ENCODE results near the gene CCR6.

CCR6 gene

DNA sequence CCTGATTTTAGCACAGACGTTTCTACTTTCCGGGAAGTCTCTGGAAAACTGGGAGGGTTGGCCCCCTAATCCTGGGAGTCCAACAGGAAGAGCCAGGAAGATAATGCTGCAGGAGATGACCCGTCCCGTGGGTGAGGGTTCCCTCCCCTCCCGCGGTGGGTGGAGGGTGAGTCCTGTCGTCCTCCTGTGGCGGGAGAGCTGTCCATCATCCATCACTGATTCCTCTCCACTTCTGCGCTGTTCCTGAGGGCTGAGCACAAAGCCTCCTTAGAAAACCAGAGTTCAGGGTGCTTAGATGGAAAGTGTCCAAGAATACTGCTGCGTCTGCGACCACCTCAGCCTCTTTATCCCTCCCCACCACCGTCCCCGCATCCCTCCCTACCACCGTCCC lies 6.1 kb upstream of the CCR6 start:
- FAIRE-seq (no peak), DNase-seq (ENCODE audit: insufficient read length, low spot score) (no peak)
- TF ChIP-seq SPI1 (IDR thresholded peaks at IDR 0.05; ENCODE audit: low read depth, low read length), result no peak
- TF ChIP-seq POLR2AphosphoS5 (IDR thresholded peaks at IDR 0.05; ENCODE audit: low read depth, low read length), result no peak
- TF ChIP-seq PAX5 (IDR thresholded peaks at IDR 0.05; ENCODE audit: insufficient read depth, low read length, severe bottlenecking), result no peak

DNA sequence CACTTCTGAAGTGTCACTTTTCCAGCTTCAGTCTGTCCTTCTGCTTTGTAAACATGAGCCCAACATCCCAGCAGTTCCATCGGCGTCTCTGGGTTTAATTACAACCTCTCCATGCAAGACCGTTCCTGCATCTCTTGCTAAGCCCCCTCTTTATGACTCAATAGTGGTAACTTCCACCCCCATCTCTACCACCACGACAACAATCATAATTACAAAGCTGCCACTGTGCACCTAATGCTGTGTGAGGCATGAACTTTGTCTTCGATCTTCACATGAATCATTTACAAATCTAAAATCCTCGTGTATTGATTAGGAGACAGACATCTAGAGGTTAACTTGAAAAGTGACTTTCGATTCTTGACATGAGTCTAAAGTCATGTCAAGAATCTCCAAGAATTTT lies 4.9 kb upstream of the CCR6 start:
- FAIRE-seq, result peak; percentile 55
- TF ChIP-seq TAF1 (IDR thresholded peaks at IDR 0.05; ENCODE audit: low read depth, low read length), result no peak
- TF ChIP-seq POLR2A (IDR thresholded peaks at IDR 0.05; ENCODE audit: low read depth, low read length), result no peak
- no peak for TF ChIP-seq POLR2AphosphoS5 (IDR thresholded peaks at IDR 0.05; ENCODE audit: low read depth, low read length)
- TF ChIP-seq PAX5 (IDR thresholded peaks at IDR 0.05; ENCODE audit: insufficient read depth, low read length, severe bottlenecking), result no peak
- TF ChIP-seq SPI1 (IDR thresholded peaks at IDR 0.05; ENCODE audit: low read depth, low read length), result no peak
- TF ChIP-seq POU2F2 (IDR thresholded peaks at IDR 0.05; ENCODE audit: low read depth, low read length), result no peak

DNA sequence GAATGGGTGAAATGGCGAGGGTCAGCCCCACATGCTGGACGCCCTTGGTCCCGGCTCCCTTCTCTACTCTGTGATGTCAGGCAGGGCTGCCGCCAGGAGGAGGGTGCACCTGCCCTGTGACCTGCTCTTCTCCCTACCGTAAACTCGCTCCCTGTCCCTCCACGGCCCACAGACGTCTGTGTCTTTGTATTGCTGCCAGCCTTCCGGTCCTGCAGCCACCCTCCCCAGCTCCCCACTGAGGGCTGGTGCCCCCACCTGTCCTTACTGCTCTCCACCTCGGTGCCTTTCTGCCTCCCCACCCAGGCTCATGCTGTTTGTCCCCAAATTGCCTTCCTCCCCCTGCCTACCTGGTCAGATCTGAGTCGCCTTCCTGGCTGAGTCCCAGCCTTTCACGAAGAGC lies 4.1 kb upstream of the CCR6 start:
- DNase-seq (ENCODE audit: insufficient read length, low spot score) (no peak), FAIRE-seq (peak; percentile 90)
- TF ChIP-seq TAF1 (IDR thresholded peaks at IDR 0.05; ENCODE audit: low read depth, low read length), result no peak
- TF ChIP-seq POU2F2 (IDR thresholded peaks at IDR 0.05; ENCODE audit: low read depth, low read length), result no peak
- TF ChIP-seq SPI1 (IDR thresholded peaks at IDR 0.05; ENCODE audit: low read depth, low read length), result no peak
- no peak for TF ChIP-seq POLR2AphosphoS5 (IDR thresholded peaks at IDR 0.05; ENCODE audit: low read depth, low read length)
- no peak for TF ChIP-seq POLR2A (IDR thresholded peaks at IDR 0.05; ENCODE audit: low read depth, low read length)
- no peak for TF ChIP-seq PAX5 (IDR thresholded peaks at IDR 0.05; ENCODE audit: insufficient read depth, low read length, severe bottlenecking)

More for the DNA sequence above, 4.9 kb upstream of the CCR6 start:
- DNase-seq (ENCODE audit: insufficient read length, low spot score), result no peak

DNA sequence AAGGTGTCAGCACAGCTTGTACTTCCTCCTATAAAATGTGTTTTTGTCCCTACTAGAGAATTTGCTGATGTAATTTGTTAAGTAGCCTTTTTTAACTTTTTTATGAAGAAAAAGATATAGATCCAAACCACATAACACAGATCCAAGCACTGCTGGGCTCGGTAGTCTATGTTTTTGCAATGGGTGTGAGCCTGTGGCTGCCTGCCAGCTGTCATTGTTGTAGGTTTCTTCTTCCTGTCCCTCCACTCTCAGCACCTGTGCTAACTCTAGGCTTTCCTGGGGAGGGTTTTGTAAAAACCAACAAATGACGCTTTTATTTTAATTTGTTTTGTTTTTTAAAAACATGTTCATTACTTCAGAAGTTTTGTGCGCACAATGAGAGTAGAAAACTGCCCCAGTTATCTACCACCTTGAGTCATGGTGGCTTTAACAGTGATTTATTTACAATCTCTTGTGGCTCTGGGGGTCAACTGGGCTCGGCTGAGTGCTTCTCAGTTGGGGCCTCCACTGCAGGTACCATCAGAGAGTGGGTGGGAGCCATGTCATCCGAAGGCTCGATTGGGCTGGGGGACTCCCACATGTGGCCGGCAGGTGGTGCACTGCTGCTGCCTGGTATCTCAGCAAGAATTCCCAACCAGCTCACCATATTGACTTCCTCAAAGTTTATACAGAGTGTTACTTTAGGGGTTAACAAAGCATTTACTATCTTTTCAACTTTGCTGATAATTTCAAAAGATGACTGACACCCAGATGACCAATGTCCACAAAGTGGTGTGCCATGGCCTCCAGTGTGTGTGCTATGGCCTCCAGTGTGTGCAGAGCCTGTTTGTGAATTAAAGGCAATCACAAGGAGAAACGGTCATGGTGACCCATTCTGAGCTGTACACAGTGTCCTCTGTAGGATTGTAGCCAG lies 3.0 kb upstream of the CCR6 start:
- DNase-seq (ENCODE audit: insufficient read length, low spot score), result no peak
- FAIRE-seq, result no peak
- TF ChIP-seq TAF1 (IDR thresholded peaks at IDR 0.05; ENCODE audit: low read depth, low read length), result no peak
- TF ChIP-seq PAX5 (IDR thresholded peaks at IDR 0.05; ENCODE audit: insufficient read depth, low read length, severe bottlenecking), result no peak
- TF ChIP-seq SPI1 (IDR thresholded peaks at IDR 0.05; ENCODE audit: low read depth, low read length), result peak; percentile 20; the same call in 1 of the 2 replicates
- 0 out of 2 replicates have a peak, but pooled peaks have one; percentile 20 for TF ChIP-seq POU2F2 (IDR thresholded peaks at IDR 0.05; ENCODE audit: low read depth, low read length)

DNA sequence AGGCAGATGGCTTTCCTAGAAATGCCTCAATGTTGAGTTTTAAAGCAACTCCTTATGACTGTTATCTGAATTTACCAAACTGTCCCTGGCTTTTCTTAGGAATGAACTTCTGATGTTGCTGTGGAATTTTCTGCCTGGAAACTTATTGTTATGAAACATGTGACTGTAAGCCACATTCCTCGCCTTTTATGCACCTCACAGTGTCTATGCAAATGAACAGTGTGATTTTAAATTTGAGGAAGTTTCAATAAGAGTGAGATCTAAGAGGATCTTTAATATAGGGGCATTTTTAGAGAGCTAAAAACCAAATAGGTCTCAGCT lies 2.4 kb upstream of the CCR6 start:
- no peak for DNase-seq (ENCODE audit: insufficient read length, low spot score)
- FAIRE-seq, result peak; percentile 93
- TF ChIP-seq TAF1 (IDR thresholded peaks at IDR 0.05; ENCODE audit: low read depth, low read length), result no peak
- no peak for TF ChIP-seq PAX5 (IDR thresholded peaks at IDR 0.05; ENCODE audit: insufficient read depth, low read length, severe bottlenecking)
- TF ChIP-seq SPI1 (IDR thresholded peaks at IDR 0.05; ENCODE audit: low read depth, low read length), result no peak
- TF ChIP-seq POU2F2 (IDR thresholded peaks at IDR 0.05; ENCODE audit: low read depth, low read length), result no peak
- no peak for TF ChIP-seq POLR2A (IDR thresholded peaks at IDR 0.05; ENCODE audit: low read depth, low read length)
- TF ChIP-seq POLR2AphosphoS5 (IDR thresholded peaks at IDR 0.05; ENCODE audit: low read depth, low read length), result no peak

DNA sequence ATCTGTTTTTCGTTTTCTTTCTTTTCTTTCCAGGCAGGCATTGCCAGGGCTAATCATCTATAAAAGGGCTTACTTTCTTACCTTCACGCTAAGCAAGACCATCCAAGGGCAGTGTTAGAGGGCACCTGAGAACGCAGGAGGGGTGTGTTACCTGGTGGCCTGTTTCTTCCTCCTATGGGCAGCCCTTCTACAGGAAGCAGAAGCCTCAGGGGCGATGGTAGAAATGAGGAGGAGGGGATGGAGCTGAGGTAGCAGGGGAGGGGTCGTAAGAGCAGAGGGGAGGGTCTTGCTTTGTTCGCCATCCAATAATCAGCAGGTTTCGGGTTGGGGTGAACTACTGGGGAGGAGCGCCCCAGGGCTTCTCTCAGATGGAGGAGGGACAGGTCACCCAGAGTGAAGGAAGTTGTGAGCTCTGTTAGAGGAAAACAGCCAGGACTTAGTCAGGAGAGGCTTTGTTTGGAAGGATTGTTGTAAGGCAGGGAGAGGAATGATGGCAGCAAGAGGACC lies 1.5 kb upstream of the CCR6 start:
- no peak for DNase-seq (ENCODE audit: insufficient read length, low spot score)
- no peak for FAIRE-seq
- TF ChIP-seq POLR2AphosphoS5 (IDR thresholded peaks at IDR 0.05; ENCODE audit: low read depth, low read length) (no peak), PAX5 (IDR thresholded peaks at IDR 0.05; ENCODE audit: insufficient read depth, low read length, severe bottlenecking) (no peak), POLR2A (IDR thresholded peaks at IDR 0.05; ENCODE audit: low read depth, low read length) (no peak), POU2F2 (IDR thresholded peaks at IDR 0.05; ENCODE audit: low read depth, low read length) (no peak), SPI1 (IDR thresholded peaks at IDR 0.05; ENCODE audit: low read depth, low read length) (no peak), TAF1 (IDR thresholded peaks at IDR 0.05; ENCODE audit: low read depth, low read length) (no peak)

DNA sequence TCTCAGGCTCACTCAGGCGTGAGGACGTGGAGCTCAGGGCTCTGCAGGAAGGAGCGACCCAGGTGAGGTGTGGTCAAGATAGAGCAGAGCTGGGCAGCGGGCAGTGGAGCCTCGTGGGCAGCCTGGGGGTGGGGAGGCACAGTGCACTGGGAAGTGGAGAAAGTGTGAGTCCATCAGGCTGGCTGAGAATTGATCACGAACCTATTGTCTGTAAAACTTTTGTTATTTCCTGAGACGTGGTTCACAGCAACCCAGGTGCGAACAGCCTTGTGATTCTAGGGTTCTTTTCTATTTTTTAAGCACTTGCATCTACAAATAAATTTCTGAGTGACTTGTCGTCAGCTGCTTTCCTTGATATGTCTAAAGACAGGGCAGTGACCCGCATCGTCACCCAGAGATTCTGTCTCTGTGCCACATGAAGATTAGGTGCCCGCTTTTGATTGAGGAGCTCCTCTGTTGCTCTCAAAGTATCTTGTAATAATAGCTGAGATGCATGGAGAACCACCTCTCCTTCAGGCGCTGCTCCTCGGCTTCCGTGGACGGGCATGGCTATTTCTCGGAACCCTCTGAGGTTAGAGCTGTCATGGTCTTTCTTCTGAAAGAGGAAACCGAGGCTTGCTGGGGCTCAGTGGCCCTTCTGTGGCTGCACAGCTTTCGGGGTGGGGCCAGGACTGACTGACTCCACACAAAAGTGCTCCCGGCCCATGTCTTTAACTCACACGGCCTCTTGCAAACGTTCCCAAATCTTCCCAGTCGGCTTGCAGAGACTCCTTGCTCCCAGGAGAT lies 662 bp upstream of the CCR6 start:
- FAIRE-seq (no peak), DNase-seq (ENCODE audit: insufficient read length, low spot score) (no peak)
- TF ChIP-seq PAX5 (IDR thresholded peaks at IDR 0.05; ENCODE audit: insufficient read depth, low read length, severe bottlenecking) (no peak), POU2F2 (IDR thresholded peaks at IDR 0.05; ENCODE audit: low read depth, low read length) (no peak), SPI1 (IDR thresholded peaks at IDR 0.05; ENCODE audit: low read depth, low read length) (no peak), TAF1 (IDR thresholded peaks at IDR 0.05; ENCODE audit: low read depth, low read length) (no peak), POLR2AphosphoS5 (IDR thresholded peaks at IDR 0.05; ENCODE audit: low read depth, low read length) (no peak)

DNA sequence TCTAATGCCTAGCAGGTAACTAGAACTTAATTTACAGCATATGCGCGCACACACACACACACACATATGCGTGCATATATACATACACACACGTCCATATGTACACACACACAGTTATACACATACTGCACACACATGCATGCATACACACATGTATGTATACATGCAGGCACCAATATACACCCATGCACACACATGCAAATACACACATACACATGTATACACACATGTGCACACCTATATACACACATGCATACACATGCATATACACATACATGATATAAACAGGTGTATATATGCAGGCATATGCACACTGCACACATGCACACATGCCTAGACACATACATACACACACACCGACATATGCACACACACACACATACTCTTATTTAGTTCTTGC lies 1.9 kb downstream of the CCR6 start:
- DNase-seq (ENCODE audit: insufficient read length, low spot score), result no peak
- peak; percentile 98 for FAIRE-seq
- TF ChIP-seq POLR2A (IDR thresholded peaks at IDR 0.05; ENCODE audit: low read depth, low read length) (no peak), POU2F2 (IDR thresholded peaks at IDR 0.05; ENCODE audit: low read depth, low read length) (no peak), SPI1 (IDR thresholded peaks at IDR 0.05; ENCODE audit: low read depth, low read length) (no peak), POLR2AphosphoS5 (IDR thresholded peaks at IDR 0.05; ENCODE audit: low read depth, low read length) (no peak), PAX5 (IDR thresholded peaks at IDR 0.05; ENCODE audit: insufficient read depth, low read length, severe bottlenecking) (no peak), TAF1 (IDR thresholded peaks at IDR 0.05; ENCODE audit: low read depth, low read length) (no peak)

DNA sequence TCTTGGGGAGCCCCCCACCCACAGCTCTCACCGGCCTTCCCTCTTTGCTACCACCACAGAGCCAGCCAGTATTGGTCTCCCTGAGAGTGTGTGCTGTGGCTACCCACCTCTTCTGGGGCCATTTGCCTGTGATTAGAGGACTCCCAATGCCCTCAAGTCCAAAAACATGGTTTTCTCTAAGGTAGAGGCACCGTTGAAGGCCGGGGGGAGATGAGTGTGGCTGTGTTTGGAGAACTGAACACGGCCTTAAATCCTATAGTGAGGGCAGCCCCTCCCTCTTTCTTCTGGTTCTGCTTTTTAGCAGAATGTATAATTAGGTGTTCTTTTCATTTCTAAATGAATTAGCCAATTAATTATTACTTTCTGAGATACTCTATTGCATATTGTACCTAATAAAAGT lies 2.5 kb downstream of the CCR6 start:
- FAIRE-seq (peak; percentile 45), DNase-seq (ENCODE audit: insufficient read length, low spot score) (no peak)
- no peak for TF ChIP-seq POLR2AphosphoS5 (IDR thresholded peaks at IDR 0.05; ENCODE audit: low read depth, low read length)
- TF ChIP-seq TAF1 (IDR thresholded peaks at IDR 0.05; ENCODE audit: low read depth, low read length), result no peak
- no peak for TF ChIP-seq POU2F2 (IDR thresholded peaks at IDR 0.05; ENCODE audit: low read depth, low read length)
- TF ChIP-seq PAX5 (IDR thresholded peaks at IDR 0.05; ENCODE audit: insufficient read depth, low read length, severe bottlenecking), result no peak
- no peak for TF ChIP-seq SPI1 (IDR thresholded peaks at IDR 0.05; ENCODE audit: low read depth, low read length)
- no peak for TF ChIP-seq POLR2A (IDR thresholded peaks at IDR 0.05; ENCODE audit: low read depth, low read length)
